Measurements from ENCODE around the gene DOK7. TPM values are rescaled to one million over a fixed set of nuclear protein-coding genes. Genes with fewer than 3 reads are reported as not detected.
A peak's percentile ranks its signal among the peaks of the same experiment; 100 is the strongest.

Gene DOK7
- total and polyA plus RNA-seq, 4 experiments from 2014 or later = 0.10 TPM; not detected in 3

DNA sequence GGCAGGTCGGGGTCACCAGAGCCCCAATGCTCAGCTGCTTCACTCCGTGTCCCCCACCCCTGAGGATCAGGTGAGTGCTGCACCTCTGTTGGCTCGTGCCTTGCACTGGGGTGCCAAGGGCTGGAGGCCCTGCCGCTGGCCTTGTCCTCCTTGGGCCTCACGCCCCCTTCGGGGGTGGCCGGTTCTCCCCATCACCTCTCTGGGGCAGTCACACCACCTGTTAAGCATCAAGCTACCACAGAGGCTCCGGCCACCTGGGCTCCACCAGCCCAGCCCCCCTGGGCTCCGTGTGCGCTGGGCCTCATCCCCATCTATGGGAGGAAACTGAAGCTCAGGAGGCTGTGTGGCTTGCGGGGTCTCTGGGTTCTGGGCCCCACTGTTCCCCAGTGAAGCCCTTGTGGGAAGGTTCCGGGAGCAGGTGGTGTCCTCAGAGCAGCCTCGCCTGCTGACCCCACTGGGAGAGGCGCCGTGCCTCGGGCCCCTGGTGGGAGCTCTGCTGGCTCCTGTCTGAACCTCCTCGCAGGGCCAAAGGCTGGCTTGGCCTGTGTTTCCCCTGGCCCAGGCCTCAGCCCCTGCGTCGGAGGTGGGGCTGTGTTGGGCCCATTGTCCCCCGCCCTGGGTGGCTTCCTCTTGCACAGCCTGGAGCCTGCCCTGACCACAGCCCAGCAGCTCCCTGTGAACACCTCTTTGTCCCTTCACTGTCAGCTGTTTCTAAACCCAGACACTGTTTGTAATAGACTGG, 30.8 kb downstream of the DOK7 start:
- Histone ChIP-seq H3K27me3 (ENCODE audit: insufficient read depth, low read length) (no peaks in the 10 kb centered on the region), H3K4me1 (ENCODE audit: insufficient read depth, low read length) (no peaks in the 10 kb centered on the region), H3K36me3 (ENCODE audit: insufficient read depth, low read length) (no peaks in the 10 kb centered on the region), H3K4me3 (ENCODE audit: low read length in 2 of 2) (no peak overlapping the region), H3K27ac (ENCODE audit: low read depth, low read length) (no peak overlapping the region), H3K9me3 (ENCODE audit: control insufficient read depth in 1 of 2, low read length in 2 of 2) (no peaks in the 10 kb centered on the region)
- H3K36me3 Mint-ChIP-seq = no peaks in the 10 kb centered on the region
- ChIA-PET CTCF (ENCODE audit: partially characterized antibody) (no interaction called here), POLR2A (ENCODE audit: partially characterized antibody) (no interaction called here)
- no peak overlapping the region for H3K27ac Mint-ChIP-seq
- H3K4me1 Mint-ChIP-seq = no peaks in the 10 kb centered on the region
- intact Hi-C loops (cut with micrococcal nuclease) = no loop called here
- no peak overlapping the region for H3K4me3 Mint-ChIP-seq
- no peak for DNase-seq
- peaks cover 10 to 14% of the 10 kb centered on the region in 2 donors for H3K27me3 Mint-ChIP-seq
- H3K9me3 Mint-ChIP-seq = peaks cover 0 to 4% (median 0%) of the 10 kb centered on the region in 8 donors

DNA sequence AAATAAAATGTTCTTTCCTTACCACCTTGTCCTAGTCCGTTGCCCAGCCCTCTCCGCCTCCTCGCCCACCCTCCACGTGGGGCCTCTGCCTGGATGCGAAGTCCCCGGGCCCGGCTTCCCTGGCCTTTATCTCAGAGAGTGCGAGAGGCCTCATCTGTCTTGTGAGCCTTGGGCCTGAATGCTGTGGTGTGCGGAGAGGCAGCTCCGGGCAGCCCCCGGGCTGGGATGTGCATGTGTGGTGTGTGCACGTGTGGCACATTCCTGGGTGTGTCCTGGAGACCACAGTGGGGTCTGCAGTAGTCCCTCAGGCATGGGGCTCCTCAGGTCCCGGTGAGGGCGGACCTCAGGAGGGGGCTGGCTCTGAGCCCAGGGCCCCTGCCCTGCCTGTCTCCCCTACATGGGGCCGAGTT, 31.4 kb downstream of the DOK7 start:
- Mint-ChIP-seq H3K27ac (no peak overlapping the region), H3K27me3 (peaks cover 10 to 14% of the 10 kb centered on the region in 2 donors), H3K36me3 (no peaks in the 10 kb centered on the region), H3K4me1 (no peaks in the 10 kb centered on the region), H3K9me3 (peaks cover 0 to 4% (median 0%) of the 10 kb centered on the region in 8 donors), H3K4me3 (no peak overlapping the region)
- Histone ChIP-seq H3K4me3 (ENCODE audit: low read length in 2 of 2) (no peak overlapping the region), H3K27ac (ENCODE audit: low read depth, low read length) (no peak overlapping the region), H3K36me3 (ENCODE audit: insufficient read depth, low read length) (no peaks in the 10 kb centered on the region), H3K27me3 (ENCODE audit: insufficient read depth, low read length) (no peaks in the 10 kb centered on the region), H3K9me3 (ENCODE audit: control insufficient read depth in 1 of 2, low read length in 2 of 2) (no peaks in the 10 kb centered on the region), H3K4me1 (ENCODE audit: insufficient read depth, low read length) (no peaks in the 10 kb centered on the region)
- no peak for DNase-seq
- intact Hi-C loops (cut with micrococcal nuclease) = no loop called here
- ChIA-PET CTCF (ENCODE audit: partially characterized antibody) (no interaction called here), POLR2A (ENCODE audit: partially characterized antibody) (no interaction called here)

DNA sequence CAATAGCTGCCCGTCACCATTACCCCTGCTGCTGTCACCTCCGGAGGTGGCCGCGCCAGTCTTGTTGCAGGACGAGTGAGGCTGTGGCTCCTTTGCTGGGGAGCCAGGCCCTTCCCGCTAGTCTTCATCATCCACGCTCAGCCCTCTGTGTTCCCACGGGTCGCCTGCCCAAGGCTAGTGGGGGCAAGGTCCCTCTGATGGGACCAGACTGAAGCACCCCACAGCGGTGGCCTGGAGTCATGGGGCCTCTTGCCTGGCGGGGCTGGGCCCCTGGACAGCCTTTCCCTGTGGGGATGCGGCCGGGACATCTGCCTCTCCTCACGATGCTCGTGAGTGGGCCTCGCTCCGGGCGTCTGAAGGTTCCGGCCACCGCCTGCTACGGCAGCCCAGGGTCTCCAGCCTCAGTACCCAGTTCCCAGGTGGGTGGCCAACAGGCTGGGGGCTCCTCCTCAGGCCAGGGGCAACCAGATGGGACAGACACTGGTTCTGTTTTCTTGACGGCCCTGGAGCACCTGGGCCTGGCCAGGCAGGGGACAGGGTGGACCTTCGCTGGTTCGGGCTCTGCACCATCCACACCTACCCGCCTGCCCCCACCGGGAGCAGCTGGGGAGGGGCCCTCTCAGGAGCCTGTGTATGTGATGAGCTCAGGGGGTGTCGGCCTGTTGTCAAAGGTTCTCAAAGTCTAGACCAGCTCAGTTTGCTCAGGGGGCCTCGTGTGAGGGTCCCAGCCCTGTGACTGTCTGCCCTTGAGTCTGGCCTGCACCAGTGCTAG, 32.3 kb downstream of the DOK7 start:
- Histone ChIP-seq H3K9me3 (ENCODE audit: control insufficient read depth in 1 of 2, low read length in 2 of 2) (no peaks in the 10 kb centered on the region), H3K4me3 (ENCODE audit: low read length in 2 of 2) (no peak overlapping the region), H3K4me1 (ENCODE audit: insufficient read depth, low read length) (no peaks in the 10 kb centered on the region), H3K27ac (ENCODE audit: low read depth, low read length) (no peak overlapping the region), H3K36me3 (ENCODE audit: insufficient read depth, low read length) (no peaks in the 10 kb centered on the region), H3K27me3 (ENCODE audit: insufficient read depth, low read length) (no peaks in the 10 kb centered on the region)
- no peak overlapping the region for H3K27ac Mint-ChIP-seq
- intact Hi-C loops (cut with micrococcal nuclease) = no loop called here
- H3K4me1 Mint-ChIP-seq = no peaks in the 10 kb centered on the region
- H3K27me3 Mint-ChIP-seq = peaks cover 10 to 14% of the 10 kb centered on the region in 2 donors
- no peak overlapping the region for H3K4me3 Mint-ChIP-seq
- no peak for DNase-seq
- ChIA-PET POLR2A (ENCODE audit: partially characterized antibody) (no interaction called here), CTCF (ENCODE audit: partially characterized antibody) (no interaction called here)
- peaks cover 0 to 4% (median 0%) of the 10 kb centered on the region in 8 donors for H3K9me3 Mint-ChIP-seq
- no peaks in the 10 kb centered on the region for H3K36me3 Mint-ChIP-seq

DNA sequence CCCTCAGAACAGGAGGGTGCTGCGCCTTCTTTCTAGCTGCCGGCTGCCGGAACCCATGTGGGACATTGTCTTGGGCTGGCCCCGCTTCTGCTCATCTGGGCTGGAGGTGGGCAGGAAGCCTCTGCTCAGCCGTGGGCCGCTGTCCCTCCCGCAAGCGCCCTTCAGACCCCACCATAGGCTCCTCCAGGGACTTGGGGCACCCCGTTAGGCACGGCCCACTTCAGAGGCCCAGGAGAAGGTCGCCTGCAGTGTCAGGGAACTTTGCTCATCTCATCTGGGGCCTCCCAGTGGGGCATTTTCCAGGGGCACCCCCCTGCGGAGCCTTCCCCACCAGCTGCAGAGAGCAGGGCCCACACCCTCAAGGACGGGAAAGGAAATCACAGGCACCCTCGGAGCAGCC, 32.9 kb downstream of the DOK7 start:
- no peak overlapping the region for H3K27ac ChIP-seq (ENCODE audit: low read depth, low read length)
- CTCF ChIA-PET (ENCODE audit: partially characterized antibody) = no interaction called here

DNA sequence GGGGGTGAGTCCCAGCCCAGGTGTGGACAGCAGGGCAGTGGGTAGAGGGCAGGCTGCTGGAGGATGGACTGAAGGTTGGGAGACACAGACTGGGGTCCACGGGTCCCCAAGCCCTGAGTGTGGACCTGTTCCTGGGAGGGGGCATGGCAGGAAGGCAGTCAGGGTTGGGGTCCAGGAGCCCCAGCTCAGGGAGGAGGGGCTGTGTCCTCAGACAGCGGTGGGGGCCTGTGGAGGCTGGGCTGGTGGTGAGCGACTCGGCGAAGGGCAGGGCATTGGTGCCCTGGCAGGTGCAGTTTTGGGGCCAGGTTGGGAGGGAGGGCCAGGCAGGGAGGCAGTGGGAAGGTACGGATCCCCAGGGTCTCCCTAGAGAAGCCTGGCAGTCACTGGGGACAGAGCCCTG, 34.0 kb downstream of the DOK7 start:
- Histone ChIP-seq H3K4me3 (ENCODE audit: low read length in 2 of 2) (no peak overlapping the region), H3K27ac (ENCODE audit: low read depth, low read length) (no peak overlapping the region), H3K36me3 (ENCODE audit: insufficient read depth, low read length) (no peaks in the 10 kb centered on the region), H3K27me3 (ENCODE audit: insufficient read depth, low read length) (no peaks in the 10 kb centered on the region), H3K4me1 (ENCODE audit: insufficient read depth, low read length) (no peaks in the 10 kb centered on the region), H3K9me3 (ENCODE audit: control insufficient read depth in 1 of 2, low read length in 2 of 2) (no peaks in the 10 kb centered on the region)
- ChIA-PET CTCF (ENCODE audit: partially characterized antibody) (no interaction called here), POLR2A (ENCODE audit: partially characterized antibody) (no interaction called here)
- H3K27ac Mint-ChIP-seq = peak overlapping the region in 1 of 7 donors; percentile 21
- no peaks in the 10 kb centered on the region for H3K4me1 Mint-ChIP-seq
- DNase-seq = peak in 1 of 5 donors; percentile 16
- no peaks in the 10 kb centered on the region for H3K36me3 Mint-ChIP-seq
- intact Hi-C loops (cut with micrococcal nuclease) = no loop called here
- peaks cover 5 to 6% of the 10 kb centered on the region in 2 donors for H3K27me3 Mint-ChIP-seq
- no peak overlapping the region for H3K4me3 Mint-ChIP-seq
- no peaks in the 10 kb centered on the region for H3K9me3 Mint-ChIP-seq

More for the DNA sequence above, 32.9 kb downstream of the DOK7 start:
- Histone ChIP-seq H3K36me3 (ENCODE audit: insufficient read depth, low read length) (no peaks in the 10 kb centered on the region), H3K4me1 (ENCODE audit: insufficient read depth, low read length) (no peaks in the 10 kb centered on the region), H3K27me3 (ENCODE audit: insufficient read depth, low read length) (no peaks in the 10 kb centered on the region), H3K9me3 (ENCODE audit: control insufficient read depth in 1 of 2, low read length in 2 of 2) (no peaks in the 10 kb centered on the region), H3K4me3 (ENCODE audit: low read length in 2 of 2) (no peak overlapping the region)
- Mint-ChIP-seq H3K27ac (no peak overlapping the region), H3K36me3 (no peaks in the 10 kb centered on the region), H3K9me3 (peaks cover 0 to 4% (median 0%) of the 10 kb centered on the region in 8 donors), H3K4me3 (no peak overlapping the region), H3K27me3 (peaks cover 10 to 14% of the 10 kb centered on the region in 2 donors), H3K4me1 (no peaks in the 10 kb centered on the region)
- intact Hi-C loops (cut with micrococcal nuclease) = no loop called here
- POLR2A ChIA-PET (ENCODE audit: partially characterized antibody) = no interaction called here
- no peak for DNase-seq

DNA sequence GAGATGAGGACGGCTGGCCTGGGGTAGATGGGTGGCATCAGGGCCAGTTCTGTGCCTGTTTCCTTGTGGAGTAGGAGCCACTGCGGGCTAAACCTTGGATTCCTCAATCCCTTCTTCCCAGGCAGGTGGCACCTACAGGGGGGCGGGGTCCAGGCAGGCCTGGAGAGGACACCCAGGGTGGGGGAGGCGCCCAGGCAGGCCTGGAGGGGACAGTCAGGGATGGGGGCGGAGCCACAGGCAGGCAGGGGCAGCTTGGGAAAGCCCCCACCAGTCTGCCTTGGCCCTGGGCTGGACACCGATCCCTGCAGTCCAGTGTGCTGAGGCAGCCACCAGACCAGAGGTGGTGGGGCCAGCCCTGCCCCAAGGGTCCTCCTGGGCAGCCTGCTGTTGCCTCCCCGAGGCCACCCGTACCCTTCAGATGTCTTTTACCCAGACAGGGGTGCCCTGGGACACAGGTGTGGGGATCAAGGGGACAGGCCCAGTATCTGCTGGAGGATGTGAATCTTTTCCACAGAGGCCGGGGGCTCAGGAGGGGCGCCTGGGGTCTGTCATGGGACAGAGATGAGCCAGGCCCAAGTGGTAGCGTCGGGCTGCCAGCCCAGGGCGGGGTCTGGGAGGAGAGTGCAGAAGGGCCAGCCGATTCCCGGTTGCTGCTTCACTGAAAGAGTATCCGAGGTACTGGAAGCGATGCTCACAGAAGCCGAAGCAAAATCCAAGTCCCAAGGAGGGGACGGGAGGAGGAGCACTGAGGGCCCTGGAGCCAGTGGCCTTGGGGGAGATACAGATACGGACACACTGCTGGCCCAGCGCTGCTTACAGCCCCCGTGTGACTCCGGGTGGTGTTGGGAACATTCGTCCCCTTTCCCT, 34.6 kb downstream of the DOK7 start:
- CTCF ChIA-PET (ENCODE audit: partially characterized antibody) = no interaction called here
- H3K9me3 ChIP-seq (ENCODE audit: control insufficient read depth in 1 of 2, low read length in 2 of 2) = no peaks in the 10 kb centered on the region
- no peaks in the 10 kb centered on the region for H3K36me3 Mint-ChIP-seq
- intact Hi-C loops (cut with micrococcal nuclease) = no loop called here
- H3K9me3 Mint-ChIP-seq = no peaks in the 10 kb centered on the region
- H3K27me3 Mint-ChIP-seq = peaks cover 2 to 3% of the 10 kb centered on the region in 2 donors
- DNase-seq = peak in 1 of 5 donors; percentile 37
- no peak overlapping the region for H3K4me3 Mint-ChIP-seq
- H3K27ac Mint-ChIP-seq = peak overlapping the region in 1 of 7 donors; percentile 21
- H3K4me1 Mint-ChIP-seq = no peaks in the 10 kb centered on the region
- H3K36me3 ChIP-seq (ENCODE audit: insufficient read depth, low read length) = no peaks in the 10 kb centered on the region
- POLR2A ChIA-PET (ENCODE audit: partially characterized antibody) = no interaction called here
- H3K4me3 ChIP-seq (ENCODE audit: low read length in 2 of 2) = no peak overlapping the region
- H3K27ac ChIP-seq (ENCODE audit: low read depth, low read length) = no peak overlapping the region
- no peaks in the 10 kb centered on the region for H3K27me3 ChIP-seq (ENCODE audit: insufficient read depth, low read length)
- no peaks in the 10 kb centered on the region for H3K4me1 ChIP-seq (ENCODE audit: insufficient read depth, low read length)

DNA sequence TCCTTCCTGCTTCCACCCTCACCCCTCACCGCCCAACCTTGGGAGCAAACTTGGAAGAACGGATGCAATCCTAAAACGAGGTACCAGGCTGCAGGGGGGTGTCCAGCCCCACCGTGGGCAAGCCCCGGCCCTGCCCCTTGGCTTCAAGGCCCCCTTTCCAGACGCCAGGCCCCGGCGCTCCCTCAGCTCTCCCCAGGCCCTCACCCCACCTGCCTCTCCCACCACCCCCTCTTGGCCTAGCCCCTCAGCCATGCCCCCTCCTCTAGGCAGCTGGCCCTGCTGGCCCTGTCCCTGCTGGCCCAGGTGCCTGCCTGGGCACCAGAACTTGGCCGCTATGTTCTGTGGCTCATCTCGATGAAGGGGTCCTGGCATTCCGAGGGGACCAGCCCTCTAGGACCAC, 35.3 kb downstream of the DOK7 start:
- H3K9me3 Mint-ChIP-seq = no peaks in the 10 kb centered on the region

More for the DNA sequence above, 35.3 kb downstream of the DOK7 start:
- Mint-ChIP-seq H3K27me3 (peaks cover 2 to 3% of the 10 kb centered on the region in 2 donors), H3K36me3 (peaks cover 2 to 5% of the 10 kb centered on the region in 2 donors), H3K4me3 (no peak overlapping the region), H3K4me1 (peaks cover 2 to 3% (median 2%) of the 10 kb centered on the region in 4 donors), H3K27ac (no peak overlapping the region)
- H3K4me3 ChIP-seq (ENCODE audit: low read length in 2 of 2) = no peak overlapping the region
- H3K9me3 ChIP-seq (ENCODE audit: control insufficient read depth in 1 of 2, low read length in 2 of 2) = no peaks in the 10 kb centered on the region
- no peaks in the 10 kb centered on the region for H3K4me1 ChIP-seq (ENCODE audit: insufficient read depth, low read length)
- no peaks in the 10 kb centered on the region for H3K27me3 ChIP-seq (ENCODE audit: insufficient read depth, low read length)
- H3K36me3 ChIP-seq (ENCODE audit: insufficient read depth, low read length) = no peaks in the 10 kb centered on the region
- no peak overlapping the region for H3K27ac ChIP-seq (ENCODE audit: low read depth, low read length)
- POLR2A ChIA-PET (ENCODE audit: partially characterized antibody) = no interaction called here
- intact Hi-C loops (cut with micrococcal nuclease) = no loop called here
- CTCF ChIA-PET (ENCODE audit: partially characterized antibody) = no interaction called here
- DNase-seq = no peak
